Measurements from ENCODE around the gene MAP7. TPM values are rescaled to one million over a fixed set of nuclear protein-coding genes. Genes with fewer than 3 reads are reported as not detected.

Gene MAP7
- total and polyA plus RNA-seq, 10 donors, result 0.67 to 4.9 (median 3.0) TPM

- DNase-seq, result no peak
- H3K27me3 ChIP-seq (replicated peaks in 1 of 7), result peaks cover 0 to 46% (median 10%) of the 10 kb centered on the region in 7 donors
- H3K4me1 ChIP-seq, result peaks cover 0 to 6% (median 4%) of the 10 kb centered on the region in 6 donors
- intact Hi-C loops (cut with DNase I; ENCODE audit: low total_unique reads), result no loop called here
- H3K27ac ChIP-seq, result no peak overlapping the region
- no peaks in the 10 kb centered on the region for H3K36me3 ChIP-seq
- no peak overlapping the region for H3K4me3 ChIP-seq
- TF ChIP-seq CTCF (IDR thresholded peaks at IDR 0.05 in 8 of 11, conservative IDR thresholded peaks at IDR 0.05 in 3 of 11) (no peak), POLR2A (IDR thresholded peaks at IDR 0.05) (no peak), POLR2AphosphoS5 (IDR thresholded peaks at IDR 0.05) (no peak)
- no peaks in the 10 kb centered on the region for H3K9me3 ChIP-seq
- 30 to 50% (median 48%) methylated on average over 1 of the region's 1 CpG for WGBS, 5 donors
These were observed 5.9 kb downstream of the MAP7 start for GRCh38 chr6:136544326-136544725.

GRCh38 chr6:136541395-136541794, 8.8 kb downstream of the MAP7 start:
- Histone ChIP-seq H3K27ac (no peak overlapping the region), H3K4me1 (no peaks in the 10 kb centered on the region), H3K4me3 (no peak overlapping the region), H3K27me3 (replicated peaks in 1 of 7) (peaks cover 0 to 19% (median 0%) of the 10 kb centered on the region in 7 donors), H3K36me3 (no peaks in the 10 kb centered on the region), H3K9me3 (no peaks in the 10 kb centered on the region)
- 84 to 97% (median 95%) methylated on average over 2 of the region's 2 CpGs for WGBS, 5 donors
- no peak for DNase-seq
- intact Hi-C loops (cut with DNase I; ENCODE audit: low total_unique reads), result no loop called here
- TF ChIP-seq POLR2A (IDR thresholded peaks at IDR 0.05), result no peak
- no peak for TF ChIP-seq POLR2AphosphoS5 (IDR thresholded peaks at IDR 0.05)
- no peak for TF ChIP-seq CTCF (IDR thresholded peaks at IDR 0.05 in 8 of 11, conservative IDR thresholded peaks at IDR 0.05 in 3 of 11)

GRCh38 chr6:136539967-136540652, 10.1 kb downstream of the MAP7 start:
- TF ChIP-seq POLR2AphosphoS5 (IDR thresholded peaks at IDR 0.05) (no peak), CTCF (IDR thresholded peaks at IDR 0.05 in 8 of 11, conservative IDR thresholded peaks at IDR 0.05 in 3 of 11) (no peak), POLR2A (IDR thresholded peaks at IDR 0.05) (no peak)
- 71 to 84% (median 81%) methylated on average over 6 of the region's 6 CpGs for WGBS, 5 donors

GRCh38 chr6:136538836-136539235, 11.4 kb downstream of the MAP7 start:
- WGBS, 5 donors, result 86 to 94% (median 91%) methylated on average over 4 of the region's 4 CpGs
- no peak overlapping the region for H3K4me3 ChIP-seq
- peaks cover 0 to 4% (median 0%) of the 10 kb centered on the region in 7 donors for H3K27me3 ChIP-seq (replicated peaks in 1 of 7)
- H3K36me3 ChIP-seq, result no peaks in the 10 kb centered on the region
- no peaks in the 10 kb centered on the region for H3K4me1 ChIP-seq
- TF ChIP-seq CTCF (IDR thresholded peaks at IDR 0.05 in 8 of 11, conservative IDR thresholded peaks at IDR 0.05 in 3 of 11) (no peak), POLR2A (IDR thresholded peaks at IDR 0.05) (no peak), POLR2AphosphoS5 (IDR thresholded peaks at IDR 0.05) (no peak)
- no peak overlapping the region for H3K27ac ChIP-seq
- DNase-seq, result no peak
- intact Hi-C loops (cut with DNase I; ENCODE audit: low total_unique reads), result no loop called here
- H3K9me3 ChIP-seq, result no peaks in the 10 kb centered on the region

More at GRCh38 chr6:136539967-136540652, 10.1 kb downstream of the MAP7 start:
- H3K9me3 ChIP-seq, result no peaks in the 10 kb centered on the region
- H3K4me1 ChIP-seq, result no peaks in the 10 kb centered on the region
- no peak for DNase-seq
- intact Hi-C loops (cut with DNase I; ENCODE audit: low total_unique reads), result no loop called here
- peaks cover 0 to 13% (median 0%) of the 10 kb centered on the region in 7 donors for H3K27me3 ChIP-seq (replicated peaks in 1 of 7)
- H3K27ac ChIP-seq, result no peak overlapping the region
- no peaks in the 10 kb centered on the region for H3K36me3 ChIP-seq
- no peak overlapping the region for H3K4me3 ChIP-seq
